ENCODE results near the gene EDARADD. TPM values are rescaled to one million over a fixed set of nuclear protein-coding genes. Genes with fewer than 3 reads are reported as not detected.

The EDARADD gene
- total RNA-seq, 1 donor from 2014 or later = 1.4 TPM

- Histone ChIP-seq H3K79me2 (ENCODE audit: low read depth) (no peaks in the 10 kb centered on the region), H3K27ac (no peak overlapping the region), H3K36me3 (no peaks in the 10 kb centered on the region), H3K4me2 (no peak overlapping the region), H3K4me3 (no peak overlapping the region), H3F3A (ENCODE audit: low read depth) (no peaks in the 10 kb centered on the region), H4K20me1 (ENCODE audit: low read depth) (no peaks in the 10 kb centered on the region), H3K4me1 (no peaks in the 10 kb centered on the region), H3K9me3 (ENCODE audit: low read depth) (no peaks in the 10 kb centered on the region), H3K27me3 (no peaks in the 10 kb centered on the region), H3K9ac (no peak overlapping the region), H2AFZ (replicated peaks) (no peak overlapping the region)
- H3K36me3 Mint-ChIP-seq = peaks cover 3% of the 10 kb centered on the region
- TF ChIP-seq EZH2 (IDR thresholded peaks at IDR 0.05) = no peak
- TF ChIP-seq EZH2phosphoT487 (IDR thresholded peaks at IDR 0.05) = no peak
- TF ChIP-seq CTCF (IDR thresholded peaks at IDR 0.05) = no peak
- H3K27me3 Mint-ChIP-seq (ENCODE audit: insufficient read depth, low read depth) = peaks cover 2% of the 10 kb centered on the region
- no peak for DNase-seq (ENCODE audit: low spot score)
- H3K9me3 Mint-ChIP-seq = no peaks in the 10 kb centered on the region
- no peak overlapping the region for H3K4me3 Mint-ChIP-seq
- H3K27ac Mint-ChIP-seq = no peak overlapping the region
- peaks cover 9% of the 10 kb centered on the region for H3K4me1 Mint-ChIP-seq
Measured at GRCh38 chr1:236534151-236534651, 140.1 kb downstream of the EDARADD start.

Other genes starting within 250 kb of the EDARADD start
- 4.4 and 6.7 TPM in 2 replicates for gene ERO1B, start 112.3 kb upstream of the EDARADD start, total RNA-seq (ENCODE audit: low replicate concordance)
- 17.4 and 28.1 TPM in 2 replicates for gene LGALS8, start 129.7 kb downstream of the EDARADD start, total RNA-seq (ENCODE audit: low replicate concordance)
- gene HEATR1, start 210.2 kb downstream of the EDARADD start, total RNA-seq (ENCODE audit: low replicate concordance) = 45.2 and 54.9 TPM in 2 replicates

Data from neural progenitor cell (in vitro differentiated cells).